Astrocyte of the cerebellum (primary cell): Measurements from ENCODE around the gene SMAD6.

Experiments used
- DNase-seq: peaks from one replicate; pipeline ENCODE4 v3.0.0-alpha.2; 2011; ENCODE audit warnings: low read depth
- H3K4me3 ChIP-seq: 2 replicates; pipeline ENCODE4 v1.5.1; 2011; ENCODE audit warnings: mild to moderate bottlenecking, low read depth, low read length, moderate library complexity
- in situ Hi-C: cut with HindIII; loops from 2 replicates; pipeline ENCODE4 v1.10.0; 2017; ENCODE audit warnings: low sequenced_read_pairs
- TF ChIP-seq, protein P1 (sequence below): IDR thresholded peaks from 2 replicates; pipeline ENCODE4 v1.5.1; 2012; ENCODE audit warnings: low read length, low read depth, moderate library complexity, mild to moderate bottlenecking; ENCODE audit errors: missing control alignments

The SMAD6 gene

DNA sequence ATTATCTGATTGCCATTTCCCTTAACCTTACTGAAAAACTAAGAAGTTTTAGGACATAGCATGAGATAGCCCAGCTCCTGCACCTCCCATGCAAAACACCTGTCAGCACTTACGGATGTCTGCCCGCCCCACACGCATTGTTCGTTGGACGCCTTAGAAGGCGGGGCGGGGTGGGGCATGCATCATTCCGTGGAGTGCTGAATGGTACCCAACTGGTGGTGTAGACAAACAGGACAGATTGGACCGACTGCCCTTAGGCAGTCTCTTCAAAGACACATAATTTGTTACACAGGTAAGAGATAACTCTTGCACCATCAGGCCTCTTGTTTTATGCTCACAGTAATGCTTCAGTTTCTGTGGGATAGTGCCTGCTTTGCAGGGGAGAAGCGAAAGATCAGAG is 93.8 kb downstream of the SMAD6 start:
- DNase-seq = no peak
- in situ Hi-C loops = no loop called here
- TF ChIP-seq, protein P1, sequence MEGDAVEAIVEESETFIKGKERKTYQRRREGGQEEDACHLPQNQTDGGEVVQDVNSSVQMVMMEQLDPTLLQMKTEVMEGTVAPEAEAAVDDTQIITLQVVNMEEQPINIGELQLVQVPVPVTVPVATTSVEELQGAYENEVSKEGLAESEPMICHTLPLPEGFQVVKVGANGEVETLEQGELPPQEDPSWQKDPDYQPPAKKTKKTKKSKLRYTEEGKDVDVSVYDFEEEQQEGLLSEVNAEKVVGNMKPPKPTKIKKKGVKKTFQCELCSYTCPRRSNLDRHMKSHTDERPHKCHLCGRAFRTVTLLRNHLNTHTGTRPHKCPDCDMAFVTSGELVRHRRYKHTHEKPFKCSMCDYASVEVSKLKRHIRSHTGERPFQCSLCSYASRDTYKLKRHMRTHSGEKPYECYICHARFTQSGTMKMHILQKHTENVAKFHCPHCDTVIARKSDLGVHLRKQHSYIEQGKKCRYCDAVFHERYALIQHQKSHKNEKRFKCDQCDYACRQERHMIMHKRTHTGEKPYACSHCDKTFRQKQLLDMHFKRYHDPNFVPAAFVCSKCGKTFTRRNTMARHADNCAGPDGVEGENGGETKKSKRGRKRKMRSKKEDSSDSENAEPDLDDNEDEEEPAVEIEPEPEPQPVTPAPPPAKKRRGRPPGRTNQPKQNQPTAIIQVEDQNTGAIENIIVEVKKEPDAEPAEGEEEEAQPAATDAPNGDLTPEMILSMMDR = no peak
- no peak overlapping the region for H3K4me3 ChIP-seq

GRCh38 chr15:66796343-66796742 is 94.3 kb downstream of the SMAD6 start:
- no peak for DNase-seq
- in situ Hi-C loops = no loop called here
- TF ChIP-seq, protein P1 = no peak

DNA sequence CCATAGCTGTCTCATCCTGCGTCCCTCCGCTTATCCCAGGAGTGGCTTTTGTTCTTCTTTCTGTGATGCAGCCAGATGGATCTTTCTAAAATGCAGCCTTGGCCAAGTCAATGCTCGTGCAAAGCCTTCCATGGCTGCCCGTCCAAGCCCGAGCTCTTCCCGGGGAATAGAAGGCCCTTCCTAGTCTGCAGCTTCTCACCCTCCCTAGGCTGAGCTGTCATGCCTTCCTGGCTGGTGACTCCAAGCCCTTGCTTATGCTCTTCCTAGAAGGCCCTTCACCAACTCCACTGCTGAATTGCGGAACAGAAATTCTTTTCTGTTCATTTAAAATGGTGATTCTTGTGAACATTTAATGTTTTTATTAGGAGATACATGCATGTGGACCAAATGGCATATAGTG is 95.9 kb downstream of the SMAD6 start:
- TF ChIP-seq, protein P1 = no peak
- in situ Hi-C loops = no loop called here
- no peak overlapping the region for H3K4me3 ChIP-seq
- no peak for DNase-seq

More at GRCh38 chr15:66796343-66796742, 94.3 kb downstream of the SMAD6 start:
- no peak overlapping the region for H3K4me3 ChIP-seq

GRCh38 chr15:66798426-66799061 is 96.5 kb downstream of the SMAD6 start:
- TF ChIP-seq, protein P1 = no peak
- no peak overlapping the region for H3K4me3 ChIP-seq
- in situ Hi-C loops = no loop called here
- DNase-seq = no peak

DNA sequence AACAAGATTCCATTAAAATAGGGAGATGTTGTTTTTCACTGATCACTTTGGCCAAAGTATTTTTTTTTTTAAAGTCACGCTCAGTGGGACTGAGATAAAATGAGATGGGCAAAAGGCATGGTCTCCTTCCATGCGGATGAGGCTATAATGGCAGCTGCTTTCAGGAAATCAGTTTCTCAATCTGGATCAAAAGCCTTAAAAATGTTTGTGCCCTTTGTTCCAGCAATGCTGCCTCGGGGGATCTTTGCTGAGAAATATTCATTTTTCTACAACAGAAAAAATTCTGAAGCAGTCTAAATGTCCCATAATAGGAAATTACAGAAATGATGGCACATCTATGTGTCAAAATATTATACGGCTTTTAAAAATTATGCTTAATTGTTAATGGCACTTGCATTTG is 97.2 kb downstream of the SMAD6 start:
- in situ Hi-C loops = no loop called here
- H3K4me3 ChIP-seq = no peak overlapping the region
- DNase-seq = no peak
- TF ChIP-seq, protein P1 = no peak

DNA sequence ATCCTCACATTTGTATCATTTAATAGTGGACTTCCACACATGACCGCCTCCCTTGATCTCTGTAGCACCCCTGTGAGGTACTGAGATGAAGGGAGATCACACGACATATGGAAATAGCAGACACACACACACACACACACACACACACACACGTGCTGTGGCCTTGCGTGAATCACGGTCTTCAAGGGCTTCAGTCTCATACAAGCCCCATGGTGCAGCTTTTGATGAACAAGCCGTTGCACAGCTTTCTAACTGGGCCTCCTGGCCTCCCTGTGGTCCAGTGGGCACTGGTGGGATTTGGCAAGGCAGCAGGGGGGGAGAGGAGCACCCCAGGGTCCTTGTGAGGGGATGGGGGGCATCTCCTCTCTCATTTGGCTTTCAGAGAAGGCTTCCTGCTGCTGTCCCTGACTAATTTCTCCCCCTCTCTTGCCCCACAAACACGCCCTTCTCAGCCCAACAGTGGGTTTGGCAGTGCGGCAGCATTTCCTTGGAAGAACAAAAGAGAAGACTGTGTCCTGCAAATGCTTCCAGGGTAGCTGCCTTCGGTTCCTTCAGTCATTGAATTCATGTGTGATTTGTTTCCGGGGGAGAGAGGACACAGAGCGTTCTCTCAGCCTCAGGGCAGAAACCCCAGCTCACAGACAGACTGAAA is 98.7 kb downstream of the SMAD6 start:
- no peak overlapping the region for H3K4me3 ChIP-seq
- in situ Hi-C loops = no loop called here
- TF ChIP-seq, protein P1 = no peak
- no peak for DNase-seq
